Liver (tissue), 9 donors: Measurements from ENCODE around the gene CEACAM19. TPM values are rescaled to one million over a fixed set of nuclear protein-coding genes. Genes with fewer than 3 reads are reported as not detected.

Experiments used
- DNase-seq: peaks from one replicate; pipeline ENCODE4 v3.0.0-alpha.2; 2017; ENCODE audit warnings: low spot score
- H3K27ac ChIP-seq, 2 donors: one replicate each; pipeline ENCODE4 v1.7.0; 2013; ENCODE audit warnings: inconsistent platforms in 2 of 2, low read length in 2 of 2, control low read depth in 1 of 2, low read depth in 1 of 2, mild to moderate bottlenecking in 1 of 2
- H3K27me3 ChIP-seq, 4 donors: one replicate each; pipeline versions ENCODE4 v1.6.1 to v1.7.0; 2013; ENCODE audit warnings: low read length in 3 of 4, inconsistent platforms in 1 of 4, mild to moderate bottlenecking in 1 of 4, moderate library complexity in 1 of 4; ENCODE audit not compliant: control insufficient read depth in 4 of 4, insufficient read depth in 4 of 4
- H3K36me3 ChIP-seq, 4 donors: one replicate each; pipeline versions ENCODE4 v1.6.1 to v1.7.0; 2013; ENCODE audit warnings: low read length in 3 of 4, mild to moderate bottlenecking in 3 of 4, low read depth in 1 of 4, moderate library complexity in 1 of 4; ENCODE audit not compliant: control insufficient read depth in 4 of 4, insufficient read depth in 3 of 4
- H3K4me1 ChIP-seq, 4 donors: one replicate each; pipeline versions ENCODE4 v1.6.1 to v1.7.0; 2013; ENCODE audit warnings: low read length in 3 of 4, mild to moderate bottlenecking in 3 of 4, moderate library complexity in 1 of 4; ENCODE audit not compliant: control insufficient read depth in 4 of 4, insufficient read depth in 4 of 4
- H3K4me3 ChIP-seq, 3 donors: one replicate each; pipeline versions ENCODE4 v1.6.1 to v1.7.0; 2013; ENCODE audit warnings: low read length in 3 of 3, control low read depth in 1 of 3, low read depth in 1 of 3, mild to moderate bottlenecking in 1 of 3
- H3K9ac ChIP-seq, 2 donors: one replicate each; pipeline ENCODE4 v1.7.0; 2013; ENCODE audit warnings: low read length in 2 of 2, mild to moderate bottlenecking in 2 of 2, moderate library complexity in 2 of 2, control low read depth in 1 of 2, low read depth in 1 of 2
- H3K9me3 ChIP-seq, 4 donors: one replicate each; pipeline versions ENCODE4 v1.6.1 to v1.7.0; 2013; ENCODE audit warnings: low read length in 3 of 4; ENCODE audit not compliant: control insufficient read depth in 4 of 4
- ATF3 ChIP-seq: IDR thresholded peaks from 2 replicates; pipeline ENCODE4 v1.6.1; 2016; ENCODE audit warnings: antibody characterized with exemption
- FOXA1 ChIP-seq: IDR thresholded peaks from 2 replicates; pipeline ENCODE4 v1.6.1; 2016; ENCODE audit warnings: antibody characterized with exemption
- FOXA2 ChIP-seq: IDR thresholded peaks from 2 replicates; pipeline ENCODE4 v1.6.1; 2016; ENCODE audit warnings: antibody characterized with exemption
- GABPA ChIP-seq, 2 donors: IDR thresholded peaks in 1 of 2; conservative IDR thresholded peaks in 1 of 2; 2 replicates each; pipeline ENCODE4 v1.6.1; 2016; ENCODE audit warnings: antibody characterized with exemption in 2 of 2, mild to moderate bottlenecking in 1 of 2, moderate library complexity in 1 of 2
- HNF4A ChIP-seq, 2 donors: conservative IDR thresholded peaks; 2 replicates each; pipeline ENCODE4 v1.6.1; 2016; ENCODE audit warnings: antibody characterized with exemption in 2 of 2, mild to moderate bottlenecking in 2 of 2
- HNF4G ChIP-seq: IDR thresholded peaks from 2 replicates; pipeline ENCODE4 v1.6.1; 2016; ENCODE audit warnings: antibody characterized with exemption
- JUND ChIP-seq, 2 donors: IDR thresholded peaks; 2 replicates each; pipeline ENCODE4 v1.6.1; 2016; ENCODE audit warnings: antibody characterized with exemption in 2 of 2
- RAD21 ChIP-seq, 2 donors: IDR thresholded peaks; 2 replicates each; pipeline ENCODE4 v1.6.1; 2016; ENCODE audit warnings: antibody characterized with exemption in 2 of 2, mild to moderate bottlenecking in 2 of 2
- REST ChIP-seq: IDR thresholded peaks from 2 replicates; pipeline ENCODE4 v1.6.1; 2016; ENCODE audit warnings: antibody characterized with exemption, mild to moderate bottlenecking
- SP1 ChIP-seq: IDR thresholded peaks from 2 replicates; pipeline ENCODE4 v1.6.1; 2018; ENCODE audit warnings: antibody characterized with exemption, mild to moderate bottlenecking
- TAF1 ChIP-seq: conservative IDR thresholded peaks from 2 replicates; pipeline ENCODE4 v1.6.1; 2016; ENCODE audit warnings: antibody characterized with exemption, mild to moderate bottlenecking
- ZBTB33 ChIP-seq: IDR thresholded peaks from 2 replicates; pipeline ENCODE4 v1.6.1; 2016; ENCODE audit warnings: antibody characterized with exemption
- WGBS: extraction: QIAGEN DNeasy Blood & Tissue Kit; methylation state at CpG from one replicate; pipeline ENCODE4 v1.1.7; 2013; 5-methylcytosine and 5-hydroxymethylcytosine counted together
- polyA plus RNA-seq, 2 donors: library from polyadenylated mRNA; stranded (reverse) in 1 of 2; unstranded in 1 of 2; fragments of 200-250 nt in 1 of 2; fragments of >200 nt in 1 of 2; fragmentation: Nextera tagmentation in 1 of 2; extraction: Ambion mirVana in 1 of 2; gene quantifications; one replicate each; pipeline versions ENCODE4 v1.2.1 to v1.2.3, GENCODE V29; 2013 to 2015
- total RNA-seq, 2 donors: library from RNA; depleted of rRNA; stranded (reverse); fragments of >200 nt; gene quantifications; one replicate each; pipeline ENCODE4 v1.2.3, GENCODE V29; 2014
- donor health status: healthy.
- donor health status: healthy.
- donor health status: healthy.
- donor health status: healthy.
- donor health status: healthy.

Gene CEACAM19
- total and polyA plus RNA-seq, 4 donors, result 0.75 to 2.6 (median 1.3) TPM

- Histone ChIP-seq H3K9ac (no peak overlapping the region), H3K27me3 (no peaks in the 10 kb centered on the region), H3K27ac (no peak overlapping the region), H3K4me1 (peaks cover 0 to 6% (median under 1%) of the 10 kb centered on the region in 4 donors), H3K4me3 (no peak overlapping the region), H3K9me3 (peaks cover 0 to 3% (median 0%) of the 10 kb centered on the region in 4 donors), H3K36me3 (peaks cover 0 to 6% (median 4%) of the 10 kb centered on the region in 4 donors)
- TF ChIP-seq HNF4A (conservative IDR thresholded peaks at IDR 0.05) (no peak), REST (no peak), SP1 (no peak), HNF4G (no peak), FOXA1 (no peak), FOXA2 (no peak), TAF1 (no peak), ATF3 (no peak), GABPA (IDR thresholded peaks at IDR 0.05 in 1 of 2, conservative IDR thresholded peaks at IDR 0.05 in 1 of 2) (no peak), ZBTB33 (no peak), RAD21 (IDR thresholded peaks at IDR 0.05) (no peak)
- WGBS, result 77% methylated on average over 4 of the region's 4 CpGs
- no peak for DNase-seq
Measured at GRCh38 chr19:44712864-44713515, 41.7 kb downstream of the CEACAM19 start.

- Histone ChIP-seq H3K36me3 (peaks cover 0 to 6% (median 3%) of the 10 kb centered on the region in 4 donors), H3K27me3 (no peaks in the 10 kb centered on the region), H3K9me3 (peaks cover 0 to 3% (median 0%) of the 10 kb centered on the region in 4 donors), H3K9ac (no peak overlapping the region), H3K4me3 (no peak overlapping the region), H3K4me1 (peaks cover 0 to 21% (median 15%) of the 10 kb centered on the region in 4 donors), H3K27ac (no peak overlapping the region)
- TF ChIP-seq JUND (IDR thresholded peaks at IDR 0.05), result no peak
- 49% methylated on average over 2 of the region's 2 CpGs for WGBS
- DNase-seq, result no peak
Measured at GRCh38 chr19:44714597-44715169, 43.4 kb downstream of the CEACAM19 start.
